H9 (cell line): ENCODE data around the gene SYT2. TPM values are rescaled to one million over a fixed set of nuclear protein-coding genes. Genes with fewer than 3 reads are reported as not detected.

Experiments
- DNase-seq: peaks from one replicate; pipeline ENCODE4 v3.0.0-alpha.2; 2017
- H2AFZ ChIP-seq: one replicate; pipeline ENCODE4 v1.6.1; 2013; ENCODE audit warnings: mild to moderate bottlenecking, low read length, control low read depth, moderate library complexity
- H2AK5ac ChIP-seq: 2 replicates; pipeline ENCODE4 v1.6.1; 2013; ENCODE audit warnings: low read length, control low read depth, mixed read lengths; ENCODE audit not compliant: insufficient read length
- H2BK120ac ChIP-seq: one replicate; pipeline ENCODE4 v1.6.1; 2013; ENCODE audit warnings: low read depth, mild to moderate bottlenecking, low read length, control low read depth, inconsistent platforms; ENCODE audit not compliant: poor library complexity, severe bottlenecking
- H2BK12ac ChIP-seq: 2 replicates; pipeline ENCODE4 v1.6.1; 2013; ENCODE audit warnings: low read length, control low read depth, mixed read lengths, low read depth; ENCODE audit not compliant: insufficient read length
- H2BK15ac ChIP-seq: 2 replicates; pipeline ENCODE4 v1.6.1; 2013; ENCODE audit warnings: low read depth, low read length, control low read depth
- H2BK20ac ChIP-seq: one replicate; pipeline ENCODE4 v1.6.1; 2013; ENCODE audit warnings: low read depth, mild to moderate bottlenecking, low read length, control low read depth, inconsistent platforms; ENCODE audit not compliant: poor library complexity, severe bottlenecking
- H2BK5ac ChIP-seq: 2 replicates; pipeline ENCODE4 v1.6.1; 2013; ENCODE audit warnings: low read length, control low read depth, mixed read lengths; ENCODE audit not compliant: insufficient read length
- H3K14ac ChIP-seq: 2 replicates; pipeline ENCODE4 v1.6.1; 2013; ENCODE audit warnings: low read length, control low read depth; ENCODE audit not compliant: insufficient read depth
- H3K18ac ChIP-seq: 2 replicates; pipeline ENCODE4 v1.6.1; 2013; ENCODE audit warnings: low read depth, mild to moderate bottlenecking, mixed read lengths, low read length, control low read depth; ENCODE audit not compliant: insufficient read length
- H3K23ac ChIP-seq: 2 replicates; pipeline ENCODE4 v1.6.1; 2013; ENCODE audit warnings: low read length, control low read depth, mixed read lengths, low read depth; ENCODE audit not compliant: insufficient read length
- H3K23me2 ChIP-seq: 2 replicates; pipeline ENCODE4 v1.6.1; 2013; ENCODE audit warnings: low read depth, mild to moderate bottlenecking, mixed read lengths, low read length, control low read depth; ENCODE audit not compliant: insufficient read length, poor library complexity, severe bottlenecking
- H3K27ac ChIP-seq: 2 replicates; pipeline ENCODE4 v1.5.1; 2013; ENCODE audit warnings: low read length, control low read depth, mixed read lengths, low read depth; ENCODE audit not compliant: insufficient read length
- H3K27me3 ChIP-seq: 2 replicates; pipeline ENCODE4 v1.6.1; 2013; ENCODE audit warnings: low read length, control low read depth, inconsistent platforms; ENCODE audit not compliant: insufficient read depth
- H3K4ac ChIP-seq: 2 replicates; pipeline ENCODE4 v1.6.1; 2013; ENCODE audit warnings: low read depth, mild to moderate bottlenecking, control low read depth, inconsistent platforms, low read length, moderate library complexity
- H3K4me1 ChIP-seq: 2 replicates; pipeline ENCODE4 v1.6.1; 2013; ENCODE audit warnings: low read length, control low read depth, inconsistent platforms; ENCODE audit not compliant: insufficient read depth
- H3K4me2 ChIP-seq: 2 replicates; pipeline ENCODE4 v1.6.1; 2013; ENCODE audit warnings: low read length, control low read depth, mixed read lengths; ENCODE audit not compliant: insufficient read length, insufficient read depth
- H3K56ac ChIP-seq: 2 replicates; pipeline ENCODE4 v1.6.1; 2013; ENCODE audit warnings: low read depth, mild to moderate bottlenecking, mixed read lengths, low read length, control low read depth; ENCODE audit not compliant: insufficient read length
- H3K79me1 ChIP-seq: 2 replicates; pipeline ENCODE4 v1.6.1; 2013; ENCODE audit warnings: low read depth, mild to moderate bottlenecking, moderate library complexity, low read length, control low read depth, inconsistent platforms; ENCODE audit not compliant: insufficient read depth, poor library complexity, severe bottlenecking
- H3K79me2 ChIP-seq: 2 replicates; pipeline ENCODE4 v1.6.1; 2013; ENCODE audit warnings: low read length, control low read depth, inconsistent platforms; ENCODE audit not compliant: insufficient read depth
- H3K9ac ChIP-seq: 2 replicates; pipeline ENCODE4 v1.6.1; 2013; ENCODE audit warnings: low read length, control low read depth, mixed read lengths; ENCODE audit not compliant: insufficient read length; ENCODE audit errors: extremely low read depth
- H3K9me3 ChIP-seq: one replicate; pipeline ENCODE4 v1.6.1; 2013; ENCODE audit warnings: low read depth, low read length, inconsistent platforms; ENCODE audit not compliant: control insufficient read depth
- H3T11ph ChIP-seq: one replicate; pipeline ENCODE4 v1.6.1; 2013; ENCODE audit warnings: mild to moderate bottlenecking, low read length, control low read depth, inconsistent platforms
- H4K20me1 ChIP-seq: one replicate; pipeline ENCODE4 v1.6.1; 2013; ENCODE audit not compliant: control insufficient read depth, insufficient read length, insufficient read depth
- H4K5ac ChIP-seq: 2 replicates; pipeline ENCODE4 v1.6.1; 2013; ENCODE audit warnings: low read depth, mild to moderate bottlenecking, mixed read lengths, low read length, control low read depth; ENCODE audit not compliant: insufficient read length
- H4K8ac ChIP-seq: replicated peaks from 2 replicates; pipeline ENCODE4 v1.6.1; 2013; ENCODE audit warnings: low read length, control low read depth, mixed read lengths, low read depth; ENCODE audit not compliant: insufficient read length
- H4K91ac ChIP-seq: 2 replicates; pipeline ENCODE4 v1.6.1; 2013; ENCODE audit warnings: low read depth, mild to moderate bottlenecking, moderate library complexity, mixed read lengths, low read length, control low read depth; ENCODE audit not compliant: insufficient read length
- H3K27ac Mint-ChIP-seq, 3 experiments: 2 replicates in 2 of 3; 3 replicates in 1 of 3; pipeline ENCODE4 v1.8.0; 2020 to 2021; ENCODE audit warnings: mixed read lengths in 3 of 3, mild to moderate bottlenecking in 1 of 3, moderate library complexity in 1 of 3
- H3K27me3 Mint-ChIP-seq: 2 replicates; pipeline ENCODE4 v1.8.0; 2021; ENCODE audit warnings: low read depth, mild to moderate bottlenecking, moderate library complexity, mixed read lengths
- H3K36me3 Mint-ChIP-seq, 3 experiments: 2 replicates in 2 of 3; 3 replicates in 1 of 3; pipeline ENCODE4 v1.8.0; 2020 to 2021; ENCODE audit warnings: low read depth in 3 of 3, mixed read lengths in 3 of 3; ENCODE audit not compliant: insufficient read depth in 1 of 3
- H3K4me1 Mint-ChIP-seq, 2 experiments: 2 replicates each; pipeline ENCODE4 v1.8.0; 2020; ENCODE audit warnings: mixed read lengths in 2 of 2
- H3K4me3 Mint-ChIP-seq, 2 experiments: 2 replicates in 1 of 2; 3 replicates in 1 of 2; pipeline ENCODE4 v1.8.0; 2020 to 2021; ENCODE audit warnings: mild to moderate bottlenecking in 2 of 2, mixed read lengths in 2 of 2, moderate library complexity in 1 of 2
- H3K9me3 Mint-ChIP-seq, 2 experiments: 2 replicates in 1 of 2; 3 replicates in 1 of 2; pipeline ENCODE4 v1.8.0; 2020; ENCODE audit warnings: mild to moderate bottlenecking in 2 of 2, mixed read lengths in 2 of 2, moderate library complexity in 1 of 2
- WGBS: extraction: QIAGEN DNeasy Blood & Tissue Kit; methylation state at CpG from one replicate; pipeline ENCODE4 v1.1.7; 2013; ENCODE audit warnings: missing lambda C conversion rate, low lambda C conversion rate, mixed read lengths; ENCODE audit not compliant: insufficient read length; ENCODE audit errors: extremely low coverage; 5-methylcytosine and 5-hydroxymethylcytosine counted together
- total RNA-seq: library from RNA; stranded (reverse); gene quantifications from 2 replicates; pipeline ENCODE4 v1.2.1, GENCODE V29; 2021
- TF ChIP-seq, protein P1 (sequence below): fragments of 200-600 bp; sonication (generic); conservative IDR thresholded peaks from 3 replicates; pipeline ENCODE4 v1.8.0; 2021; ENCODE audit warnings: antibody characterized with exemption, mild to moderate bottlenecking

SYT2 gene
- total RNA-seq, 1 experiment from 2014 or later: 3.3 TPM

DNA sequence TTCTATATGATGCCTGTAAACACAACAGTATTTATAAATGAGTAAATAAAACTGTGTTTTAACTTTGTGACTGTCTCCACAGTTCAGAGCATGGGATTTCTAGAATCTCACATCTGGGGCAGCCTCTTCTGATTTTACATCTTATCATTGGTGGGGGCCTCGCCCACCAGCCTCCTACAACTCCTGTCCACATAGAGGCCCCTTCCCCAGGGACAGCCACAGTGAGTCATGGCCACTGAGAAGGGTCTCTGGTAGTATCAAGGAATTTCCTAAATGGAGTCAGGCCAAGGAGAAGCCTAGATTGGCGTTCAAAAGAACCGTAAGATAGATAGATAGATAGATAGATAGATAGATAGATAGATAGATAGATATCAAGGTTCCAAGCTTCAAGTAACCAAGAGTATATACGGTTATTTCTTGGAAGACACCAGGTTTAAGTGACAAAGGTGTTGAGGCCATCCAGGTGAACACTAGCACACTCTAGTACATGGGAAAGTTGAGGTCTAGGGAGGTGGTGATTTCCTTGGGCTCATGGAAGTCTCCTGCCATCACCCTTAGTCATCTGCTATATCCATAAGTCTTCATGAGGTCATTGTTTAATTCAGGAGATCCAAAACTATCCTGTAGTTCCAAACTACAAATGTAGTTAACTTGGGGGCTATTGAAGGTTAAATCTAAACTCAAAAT is 121.6 kb downstream of the SYT2 start:
- Histone ChIP-seq H3K27ac (no peak overlapping the region), H2BK20ac (no peak overlapping the region), H3K18ac (no peak overlapping the region), H3K79me2 (no peaks in the 10 kb centered on the region), H3K23me2 (no peaks in the 10 kb centered on the region), H3K23ac (no peak overlapping the region), H3K79me1 (no peaks in the 10 kb centered on the region), H2BK12ac (no peak overlapping the region), H3K56ac (no peak overlapping the region), H3K9ac (no peak overlapping the region), H3T11ph (no peak overlapping the region), H3K4me2 (no peak overlapping the region), H2AFZ (no peak overlapping the region), H3K4ac (no peak overlapping the region), H3K14ac (no peak overlapping the region), H2BK5ac (no peak overlapping the region), H4K8ac (no peak overlapping the region), H4K20me1 (no peaks in the 10 kb centered on the region), H2BK15ac (no peak overlapping the region), H2BK120ac (no peak overlapping the region), H4K91ac (no peak overlapping the region), H3K27me3 (no peaks in the 10 kb centered on the region), H4K5ac (no peak overlapping the region), H3K9me3 (no peaks in the 10 kb centered on the region), H2AK5ac (no peak overlapping the region), H3K4me1 (no peaks in the 10 kb centered on the region)
- H3K36me3 Mint-ChIP-seq: no peaks in the 10 kb centered on the region
- DNase-seq: no peak
- WGBS: no CpG with 5 or more reads among the region's 4 CpGs
- H3K9me3 Mint-ChIP-seq: no peaks in the 10 kb centered on the region
- H3K4me3 Mint-ChIP-seq: no peak overlapping the region
- peaks cover 2 to 15% of the 10 kb centered on the region in 2 experiments; a peak in 3 of 4 replicates for H3K4me1 Mint-ChIP-seq
- no peak overlapping the region for H3K27ac Mint-ChIP-seq
- H3K27me3 Mint-ChIP-seq: no peaks in the 10 kb centered on the region; the same call in 1 of the 2 replicates
- TF ChIP-seq, protein P1, sequence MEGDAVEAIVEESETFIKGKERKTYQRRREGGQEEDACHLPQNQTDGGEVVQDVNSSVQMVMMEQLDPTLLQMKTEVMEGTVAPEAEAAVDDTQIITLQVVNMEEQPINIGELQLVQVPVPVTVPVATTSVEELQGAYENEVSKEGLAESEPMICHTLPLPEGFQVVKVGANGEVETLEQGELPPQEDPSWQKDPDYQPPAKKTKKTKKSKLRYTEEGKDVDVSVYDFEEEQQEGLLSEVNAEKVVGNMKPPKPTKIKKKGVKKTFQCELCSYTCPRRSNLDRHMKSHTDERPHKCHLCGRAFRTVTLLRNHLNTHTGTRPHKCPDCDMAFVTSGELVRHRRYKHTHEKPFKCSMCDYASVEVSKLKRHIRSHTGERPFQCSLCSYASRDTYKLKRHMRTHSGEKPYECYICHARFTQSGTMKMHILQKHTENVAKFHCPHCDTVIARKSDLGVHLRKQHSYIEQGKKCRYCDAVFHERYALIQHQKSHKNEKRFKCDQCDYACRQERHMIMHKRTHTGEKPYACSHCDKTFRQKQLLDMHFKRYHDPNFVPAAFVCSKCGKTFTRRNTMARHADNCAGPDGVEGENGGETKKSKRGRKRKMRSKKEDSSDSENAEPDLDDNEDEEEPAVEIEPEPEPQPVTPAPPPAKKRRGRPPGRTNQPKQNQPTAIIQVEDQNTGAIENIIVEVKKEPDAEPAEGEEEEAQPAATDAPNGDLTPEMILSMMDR: no peak
